GM12864 (cell line): ENCODE results near the gene CAMKK2.
A peak's percentile ranks its signal among the peaks of the same experiment; 100 is the strongest.
"Not testable (repeated sequence)": the region's sequence is repeated elsewhere in the genome, so short reads cannot be mapped to it uniquely, and the experiment has no call there.

Experiments used
- DNase-seq: peaks from one replicate; pipeline ENCODE4 v3.0.0-alpha.2; 2011; ENCODE audit warnings: low read depth
- H3K4me3 ChIP-seq: 2 replicates; pipeline ENCODE4 v1.5.1; 2011; ENCODE audit warnings: mild to moderate bottlenecking, low read depth, low read length, control low read depth
- TF ChIP-seq, protein P1 (sequence below): IDR thresholded peaks from 2 replicates; pipeline ENCODE4 v1.5.1; 2011; ENCODE audit warnings: low read depth, mild to moderate bottlenecking, moderate library complexity, low read length, control low read depth, inconsistent platforms; ENCODE audit errors: missing control alignments

CAMKK2 gene

GRCh38 chr12:121232163-121232562 is 64.3 kb downstream of the CAMKK2 start:
- no peak for DNase-seq
- TF ChIP-seq, protein P1, sequence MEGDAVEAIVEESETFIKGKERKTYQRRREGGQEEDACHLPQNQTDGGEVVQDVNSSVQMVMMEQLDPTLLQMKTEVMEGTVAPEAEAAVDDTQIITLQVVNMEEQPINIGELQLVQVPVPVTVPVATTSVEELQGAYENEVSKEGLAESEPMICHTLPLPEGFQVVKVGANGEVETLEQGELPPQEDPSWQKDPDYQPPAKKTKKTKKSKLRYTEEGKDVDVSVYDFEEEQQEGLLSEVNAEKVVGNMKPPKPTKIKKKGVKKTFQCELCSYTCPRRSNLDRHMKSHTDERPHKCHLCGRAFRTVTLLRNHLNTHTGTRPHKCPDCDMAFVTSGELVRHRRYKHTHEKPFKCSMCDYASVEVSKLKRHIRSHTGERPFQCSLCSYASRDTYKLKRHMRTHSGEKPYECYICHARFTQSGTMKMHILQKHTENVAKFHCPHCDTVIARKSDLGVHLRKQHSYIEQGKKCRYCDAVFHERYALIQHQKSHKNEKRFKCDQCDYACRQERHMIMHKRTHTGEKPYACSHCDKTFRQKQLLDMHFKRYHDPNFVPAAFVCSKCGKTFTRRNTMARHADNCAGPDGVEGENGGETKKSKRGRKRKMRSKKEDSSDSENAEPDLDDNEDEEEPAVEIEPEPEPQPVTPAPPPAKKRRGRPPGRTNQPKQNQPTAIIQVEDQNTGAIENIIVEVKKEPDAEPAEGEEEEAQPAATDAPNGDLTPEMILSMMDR: no peak
- H3K4me3 ChIP-seq: no peak overlapping the region

DNA sequence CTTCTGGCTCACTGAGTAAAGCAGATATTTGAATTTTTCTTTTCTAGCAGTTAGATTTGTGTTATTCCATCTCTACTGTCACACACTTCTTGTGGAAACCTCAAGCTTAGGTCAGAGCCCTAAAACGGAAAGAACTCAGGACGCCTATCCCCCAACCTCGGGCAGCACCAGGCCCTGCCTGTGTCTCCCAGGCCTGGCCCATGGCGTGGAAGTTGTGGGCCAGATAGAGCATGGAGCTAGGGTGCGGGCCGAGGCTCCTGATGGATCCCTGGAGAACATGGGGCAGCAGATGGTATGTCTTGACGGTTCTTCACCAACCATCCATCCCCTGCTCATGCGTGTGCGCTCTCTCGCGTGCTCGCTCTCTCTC is 66.0 kb downstream of the CAMKK2 start:
- H3K4me3 ChIP-seq: no peak overlapping the region
- DNase-seq: no peak
- TF ChIP-seq, protein P1: no peak

- H3K4me3 ChIP-seq, DNase-seq: not testable (repeated sequence)
- TF ChIP-seq, protein P1: peak; percentile 79
Measured at GRCh38 chr12:121229826-121230537, 66.5 kb downstream of the CAMKK2 start.

GRCh38 chr12:121228919-121229665 is 67.4 kb downstream of the CAMKK2 start:
- DNase-seq: no peak
- TF ChIP-seq, protein P1: no peak
- H3K4me3 ChIP-seq: no peak overlapping the region

DNA sequence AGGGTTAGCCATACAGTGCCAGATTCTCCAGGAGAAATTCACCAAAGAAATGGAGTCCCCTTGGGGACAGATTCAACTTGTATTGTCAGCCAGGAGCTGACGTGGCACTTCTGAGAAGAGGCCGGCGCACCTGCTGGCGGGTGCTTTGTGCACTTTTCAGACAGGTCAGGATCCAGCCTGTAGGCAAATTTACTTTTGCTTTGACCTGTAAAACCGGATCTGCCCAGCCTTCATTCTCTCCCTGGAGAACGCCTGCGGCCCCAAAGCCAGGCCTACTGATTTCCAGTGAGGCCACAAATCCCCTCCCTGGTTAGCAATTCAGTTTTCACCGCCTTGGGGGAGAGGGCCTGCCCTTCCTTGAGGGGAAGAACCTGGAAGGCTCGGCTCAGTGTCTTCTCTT is 69.2 kb downstream of the CAMKK2 start:
- DNase-seq: peak; percentile 81
- TF ChIP-seq, protein P1: peak; percentile 13
- H3K4me3 ChIP-seq: no peak overlapping the region; the same call in 1 of the 2 replicates

- DNase-seq: not testable (repeated sequence)
- H3K4me3 ChIP-seq: peak overlapping the region; percentile 3; the same call in 1 of the 2 replicates
Measured at GRCh38 chr12:121226871-121227270, 69.6 kb downstream of the CAMKK2 start.

GRCh38 chr12:121226399-121226798 is 70.1 kb downstream of the CAMKK2 start:
- no peak for DNase-seq
- TF ChIP-seq, protein P1: no peak
- H3K4me3 ChIP-seq: no peak overlapping the region
